ENCODE measurements around the gene RNASEL. TPM values are rescaled to one million over a fixed set of nuclear protein-coding genes. Genes with fewer than 3 reads are reported as not detected.

The RNASEL gene
- total and polyA plus RNA-seq, 9 of the 15 experiments (the other 6 are each of a cell fraction or from before 2014, with no cell fraction given) = 4.3 to 11.1 (median 7.2) TPM

DNA sequence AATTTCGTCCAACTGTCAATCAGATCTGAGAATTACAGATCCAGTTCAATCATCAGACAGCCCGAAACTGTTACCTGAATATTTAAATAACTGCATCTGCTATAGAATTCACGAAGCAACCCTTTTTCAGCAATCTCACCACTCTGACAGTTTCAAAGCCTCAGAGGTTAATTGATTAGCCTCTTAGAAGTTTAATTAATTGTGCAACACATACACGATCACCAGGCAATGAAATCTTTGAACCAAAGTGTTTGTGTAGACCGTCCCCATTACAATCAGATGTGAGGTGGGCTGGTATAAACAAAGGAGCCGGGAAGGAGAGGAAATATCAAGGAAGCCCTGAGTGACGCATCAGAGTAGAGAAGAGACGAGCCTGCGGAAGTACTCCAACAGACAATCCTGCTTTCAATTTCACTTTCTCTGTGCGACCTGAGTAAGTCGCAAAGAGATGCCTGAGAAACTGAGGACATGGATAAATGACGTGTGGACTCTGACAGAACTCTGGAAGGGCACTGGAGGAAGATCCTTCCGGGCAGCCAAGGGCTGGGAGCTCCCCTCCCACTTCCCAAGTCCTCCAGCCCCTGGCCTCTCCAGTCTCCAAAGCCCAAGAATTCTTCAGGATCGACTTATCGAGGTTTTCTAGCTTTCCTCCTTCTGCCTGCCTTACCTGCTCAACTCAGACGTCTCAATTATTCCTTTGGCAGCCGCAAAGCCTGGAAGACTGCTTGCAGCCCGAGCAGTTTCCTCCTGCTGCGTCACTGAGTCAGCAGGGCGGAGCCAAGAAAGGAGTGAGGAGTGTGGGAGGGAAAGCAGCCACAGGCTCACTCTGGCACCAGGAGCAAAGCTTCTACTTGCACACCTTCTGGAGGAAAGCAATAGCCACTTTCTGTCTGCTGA, at the start of gene RNASEL (continued):
- TF ChIP-seq, protein P1, sequence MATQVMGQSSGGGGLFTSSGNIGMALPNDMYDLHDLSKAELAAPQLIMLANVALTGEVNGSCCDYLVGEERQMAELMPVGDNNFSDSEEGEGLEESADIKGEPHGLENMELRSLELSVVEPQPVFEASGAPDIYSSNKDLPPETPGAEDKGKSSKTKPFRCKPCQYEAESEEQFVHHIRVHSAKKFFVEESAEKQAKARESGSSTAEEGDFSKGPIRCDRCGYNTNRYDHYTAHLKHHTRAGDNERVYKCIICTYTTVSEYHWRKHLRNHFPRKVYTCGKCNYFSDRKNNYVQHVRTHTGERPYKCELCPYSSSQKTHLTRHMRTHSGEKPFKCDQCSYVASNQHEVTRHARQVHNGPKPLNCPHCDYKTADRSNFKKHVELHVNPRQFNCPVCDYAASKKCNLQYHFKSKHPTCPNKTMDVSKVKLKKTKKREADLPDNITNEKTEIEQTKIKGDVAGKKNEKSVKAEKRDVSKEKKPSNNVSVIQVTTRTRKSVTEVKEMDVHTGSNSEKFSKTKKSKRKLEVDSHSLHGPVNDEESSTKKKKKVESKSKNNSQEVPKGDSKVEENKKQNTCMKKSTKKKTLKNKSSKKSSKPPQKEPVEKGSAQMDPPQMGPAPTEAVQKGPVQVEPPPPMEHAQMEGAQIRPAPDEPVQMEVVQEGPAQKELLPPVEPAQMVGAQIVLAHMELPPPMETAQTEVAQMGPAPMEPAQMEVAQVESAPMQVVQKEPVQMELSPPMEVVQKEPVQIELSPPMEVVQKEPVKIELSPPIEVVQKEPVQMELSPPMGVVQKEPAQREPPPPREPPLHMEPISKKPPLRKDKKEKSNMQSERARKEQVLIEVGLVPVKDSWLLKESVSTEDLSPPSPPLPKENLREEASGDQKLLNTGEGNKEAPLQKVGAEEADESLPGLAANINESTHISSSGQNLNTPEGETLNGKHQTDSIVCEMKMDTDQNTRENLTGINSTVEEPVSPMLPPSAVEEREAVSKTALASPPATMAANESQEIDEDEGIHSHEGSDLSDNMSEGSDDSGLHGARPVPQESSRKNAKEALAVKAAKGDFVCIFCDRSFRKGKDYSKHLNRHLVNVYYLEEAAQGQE (IDR thresholded peaks at IDR 0.05; ENCODE audit: borderline replicate concordance) = 0 out of 2 replicates have a peak, but pooled peaks have one; percentile 7
- TF ChIP-seq, protein P1 (CRISPR knock-in tag; IDR thresholded peaks at IDR 0.05; ENCODE audit: low read depth) = peak; percentile 56; the same call in 1 of the 2 replicates
- TF ChIP-seq SRSF3 (IDR thresholded peaks at IDR 0.05; ENCODE audit: insufficient read depth, low read length) (no peak), TBP (optimal IDR thresholded peaks at IDR 0.05; ENCODE audit: low read depth, low read length) (peak; percentile 60), POU5F1 (IDR thresholded peaks at IDR 0.05; ENCODE audit: borderline replicate concordance, low read depth, low read length, partially characterized antibody) (no peak), XRCC4 (IDR thresholded peaks at IDR 0.05; ENCODE audit: extremely low read depth, insufficient read depth, insufficient read length) (no peak), RBM34 (IDR thresholded peaks at IDR 0.05; ENCODE audit: borderline replicate concordance, insufficient read depth, low read length) (no peak), KHSRP (IDR thresholded peaks at IDR 0.05) (no peak), KLF6 (CRISPR knock-in tag; IDR thresholded peaks at IDR 0.05; ENCODE audit: borderline replicate concordance) (no peak), NONO (IDR thresholded peaks at IDR 0.05; ENCODE audit: low read depth in 2 of 2, low read length in 1 of 2) (no peak), FOXP1 (CRISPR knock-in tag; IDR thresholded peaks at IDR 0.05) (no peak), MTA2 (IDR thresholded peaks at IDR 0.05; ENCODE audit: low read depth) (no peak), ADNP (tag; IDR thresholded peaks at IDR 0.05) (no peak), ZNF253 (CRISPR knock-in tag; conservative IDR thresholded peaks at IDR 0.05) (no peak), LCOR (CRISPR knock-in tag; IDR thresholded peaks at IDR 0.05) (no peak), HMGN3 (IDR thresholded peaks at IDR 0.05; ENCODE audit: borderline replicate concordance, extremely low read depth, insufficient read length, low read depth, low read length) (no peak), NCOA4 (IDR thresholded peaks at IDR 0.05; ENCODE audit: partially characterized antibody) (no peak), ATF1 (CRISPR knock-in tag; IDR thresholded peaks at IDR 0.05) (no peak), ATF1 (tag; IDR thresholded peaks at IDR 0.05) (peak; percentile 91), ZNF124 (CRISPR knock-in tag; IDR thresholded peaks at IDR 0.05) (no peak)
- TF ChIP-seq, protein P2, sequence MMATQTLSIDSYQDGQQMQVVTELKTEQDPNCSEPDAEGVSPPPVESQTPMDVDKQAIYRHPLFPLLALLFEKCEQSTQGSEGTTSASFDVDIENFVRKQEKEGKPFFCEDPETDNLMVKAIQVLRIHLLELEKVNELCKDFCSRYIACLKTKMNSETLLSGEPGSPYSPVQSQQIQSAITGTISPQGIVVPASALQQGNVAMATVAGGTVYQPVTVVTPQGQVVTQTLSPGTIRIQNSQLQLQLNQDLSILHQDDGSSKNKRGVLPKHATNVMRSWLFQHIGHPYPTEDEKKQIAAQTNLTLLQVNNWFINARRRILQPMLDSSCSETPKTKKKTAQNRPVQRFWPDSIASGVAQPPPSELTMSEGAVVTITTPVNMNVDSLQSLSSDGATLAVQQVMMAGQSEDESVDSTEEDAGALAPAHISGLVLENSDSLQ (IDR thresholded peaks at IDR 0.05) = peak; percentile 89

Measured in K562 (cell line).